K562 (cell line): ENCODE data around the gene PGS1. TPM values are rescaled to one million over a fixed set of nuclear protein-coding genes. Genes with fewer than 3 reads are reported as not detected.

ENCODE experiments used
- BHLHE40 ChIP-seq: IDR thresholded peaks from 2 replicates; pipeline ENCODE4 v1.6.1; 2011; ENCODE audit warnings: low read length, improper control_type of control experiment
- CREM ChIP-seq: IDR thresholded peaks from 2 replicates; pipeline ENCODE4 v1.6.1; 2014; ENCODE audit warnings: antibody characterized with exemption, low read depth
- DPF2 ChIP-seq: fragments of 450-650 bp; IDR thresholded peaks from 2 replicates; pipeline ENCODE4 v1.6.1; 2016
- FOXJ2 ChIP-seq: fragments of 200-800 bp; sonication (Bioruptor generic); IDR thresholded peaks from 2 replicates; pipeline ENCODE4 v1.6.1; 2016; ENCODE audit warnings: missing genetic modification characterization, missing compliant biosample characterization
- GABPA ChIP-seq: fragments of 200-800 bp; sonication (Bioruptor generic); conservative IDR thresholded peaks from 2 replicates; pipeline ENCODE4 v1.6.1; 2016; ENCODE audit warnings: low read depth, missing genetic modification characterization, missing compliant biosample characterization
- HNRNPLL ChIP-seq: fragments of 200-400 bp; formaldehyde crosslinking; IDR thresholded peaks from 2 replicates; pipeline ENCODE4 v1.6.1; 2017; ENCODE audit warnings: low read length, low read depth, mild to moderate bottlenecking; ENCODE audit not compliant: poor library complexity, severe bottlenecking
- JUND ChIP-seq, 2 experiments: IDR thresholded peaks; 2 replicates in 1 of 2; 3 replicates in 1 of 2; pipeline ENCODE4 v1.6.1; 2011; ENCODE audit warnings: borderline replicate concordance in 2 of 2, low read depth in 2 of 2, low read length in 2 of 2, improper control_type of control experiment in 1 of 2, missing biosample characterization in 1 of 2, missing genetic modification characterization in 1 of 2, missing genetic modification reagents in 1 of 2
- NEUROD1 ChIP-seq: fragments of 150-350 bp; IDR thresholded peaks from 2 replicates; pipeline ENCODE4 v1.6.1; 2014; ENCODE audit warnings: borderline replicate concordance, low read length, low read depth; ENCODE audit not compliant: partially characterized antibody
- NR3C1 ChIP-seq: sonication (generic); formaldehyde crosslinking; IDR thresholded peaks from 2 replicates; pipeline ENCODE4 v1.8.1; 2022; ENCODE audit warnings: missing genetic modification reagents
- RBFOX2 ChIP-seq: fragments of 200-400 bp; formaldehyde crosslinking; IDR thresholded peaks from 2 replicates; pipeline ENCODE4 v1.6.1; 2017; ENCODE audit warnings: low read depth, mild to moderate bottlenecking, low read length, moderate library complexity
- TAF9B ChIP-seq: fragments of 450-650 bp; IDR thresholded peaks from 2 replicates; pipeline ENCODE4 v1.6.1; 2018; ENCODE audit warnings: mild to moderate bottlenecking; ENCODE audit not compliant: partially characterized antibody
- THRAP3 ChIP-seq: fragments of 450-650 bp; IDR thresholded peaks from 2 replicates; pipeline ENCODE4 v1.6.1; 2016; ENCODE audit warnings: mild to moderate bottlenecking, inconsistent platforms, borderline replicate concordance
- ZBTB1 ChIP-seq: sonication (generic); formaldehyde crosslinking; IDR thresholded peaks from 2 replicates; pipeline ENCODE4 v1.8.1; 2023; ENCODE audit warnings: missing genetic modification reagents, low read depth, mild to moderate bottlenecking, borderline replicate concordance
- ZBTB7A ChIP-seq: IDR thresholded peaks from 2 replicates; pipeline ENCODE4 v1.6.1; 2011; ENCODE audit warnings: low read depth, mild to moderate bottlenecking, low read length, moderate library complexity, borderline replicate concordance; ENCODE audit not compliant: control insufficient read depth
- ZNF24 ChIP-seq: fragments of 450-650 bp; IDR thresholded peaks from 2 replicates; pipeline ENCODE4 v1.6.1; 2016
- ZNF384 ChIP-seq: IDR thresholded peaks from 2 replicates; pipeline ENCODE4 v1.6.1; 2012; ENCODE audit warnings: low read depth, low read length, improper control_type of control experiment
- polyA plus RNA-seq, 8 experiments: library from polyadenylated mRNA; depleted of rRNA in 4 of 8; stranded (reverse) in 5 of 8; unstranded in 3 of 8; fragments of >200 nt; fragmentation: Nextera tagmentation in 2 of 8; fragmentation: Illumina TruSeq in 1 of 8; extraction: Ambion mirVana in 2 of 8; extraction: Trizol in 1 of 8; gene quantifications; 2 replicates each; pipeline versions ENCODE4 v1.2.1 to v1.2.3, GENCODE V29; 2011 to 2014; ENCODE audit warnings: inconsistent platforms in 1 of 8, missing spikeins in 1 of 8
- total RNA-seq, 7 experiments: library from RNA; depleted of rRNA in 6 of 7; stranded (reverse); fragments of >200 nt in 6 of 7; fragmentation: Illumina TruSeq in 2 of 7; extraction: Trizol in 2 of 7; gene quantifications; 2 replicates each; pipeline versions ENCODE4 v1.2.1 to v1.2.3, GENCODE V29; 2011 to 2021; ENCODE audit warnings: low replicate concordance in 1 of 7
- TF ChIP-seq, protein P1 (sequence below): fragments of 450-650 bp; IDR thresholded peaks from 2 replicates; pipeline ENCODE4 v1.6.1; 2017; ENCODE audit warnings: antibody characterized with exemption, mild to moderate bottlenecking
- TF ChIP-seq, protein P2 (sequence below): fragments of 450-650 bp; formaldehyde crosslinking; IDR thresholded peaks from 2 replicates; pipeline ENCODE4 v1.4.0; 2020; ENCODE audit warnings: mild to moderate bottlenecking, moderate library complexity
- TF ChIP-seq, protein P3 (sequence below): fragments of 450-650 bp; IDR thresholded peaks from 2 replicates; pipeline ENCODE4 v1.6.1; 2016; ENCODE audit warnings: borderline replicate concordance

The PGS1 gene
- total and polyA plus RNA-seq, 9 of the 15 experiments (the other 6 are each of a cell fraction or from before 2014, with no cell fraction given): 1.3 to 39.4 (median 22.3) TPM

DNA sequence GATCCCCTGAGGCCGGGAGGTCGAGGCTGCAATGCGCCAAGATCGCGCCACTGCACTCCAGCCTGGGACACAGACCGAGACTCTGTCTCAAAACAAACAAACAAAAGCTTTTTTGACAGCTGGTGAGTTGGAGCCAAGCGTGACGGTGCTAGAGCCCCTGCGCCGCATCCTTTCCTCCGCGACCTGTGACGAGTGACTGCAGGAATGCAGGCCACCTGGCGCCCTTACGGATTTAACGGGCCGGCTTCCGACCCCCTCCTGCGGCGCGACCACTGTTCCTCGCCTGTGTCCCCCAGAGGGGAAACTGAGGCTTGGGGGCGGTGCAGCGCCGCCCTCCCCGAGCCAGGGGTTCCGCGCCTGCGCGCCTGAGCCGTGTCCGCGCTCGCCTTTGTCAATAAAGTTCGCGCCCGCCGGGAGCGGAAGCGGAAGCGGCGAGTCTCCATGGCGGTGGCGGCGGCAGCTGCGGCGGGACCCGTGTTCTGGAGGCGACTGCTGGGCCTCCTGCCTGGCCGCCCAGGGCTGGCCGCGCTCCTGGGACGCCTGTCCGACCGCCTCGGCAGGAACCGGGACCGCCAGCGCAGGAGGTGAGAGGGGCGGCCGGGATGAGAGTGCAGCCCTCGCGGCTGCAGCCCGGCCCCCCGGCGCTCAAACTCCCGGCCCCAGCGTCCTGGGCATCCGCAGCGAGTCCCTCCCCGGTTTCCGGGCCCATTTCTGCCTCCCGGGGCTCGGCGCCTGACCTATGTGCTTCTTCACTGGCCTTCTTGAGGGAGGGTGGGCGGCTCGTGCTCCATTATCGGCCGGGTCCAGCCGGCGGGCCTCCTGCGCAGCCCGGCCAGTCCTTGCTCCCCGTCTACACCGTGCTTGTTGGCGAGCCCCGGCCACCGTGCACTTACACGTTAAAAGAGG, at the start of gene PGS1 (continued):
- TF ChIP-seq NEUROD1 (no peak), ZNF384 (peak; percentile 86), THRAP3 (no peak), BHLHE40 (peak; percentile 4; the same call in 1 of the 2 replicates), JUND (IDR thresholded peaks at IDR 0.05; ENCODE audit: borderline replicate concordance, low read depth, low read length) (peak; percentile 53), JUND (tag; IDR thresholded peaks at IDR 0.05; ENCODE audit: borderline replicate concordance, low read depth, low read length) (no peak; the same call in 2 of the 3 replicates), HNRNPLL (peak; percentile 42), ZBTB7A (peak; percentile 72; the same call in 1 of the 2 replicates), NR3C1 (peak; percentile 72; the same call in 1 of the 2 replicates), CREM (peak; percentile 75), DPF2 (no peak), ZBTB1 (CRISPR knock-in tag) (peak; percentile 80), FOXJ2 (no peak), RBFOX2 (peak; percentile 91), TAF9B (peak; percentile 54), GABPA (tag) (peak; percentile 99), ZNF24 (no peak)
- TF ChIP-seq, protein P1, sequence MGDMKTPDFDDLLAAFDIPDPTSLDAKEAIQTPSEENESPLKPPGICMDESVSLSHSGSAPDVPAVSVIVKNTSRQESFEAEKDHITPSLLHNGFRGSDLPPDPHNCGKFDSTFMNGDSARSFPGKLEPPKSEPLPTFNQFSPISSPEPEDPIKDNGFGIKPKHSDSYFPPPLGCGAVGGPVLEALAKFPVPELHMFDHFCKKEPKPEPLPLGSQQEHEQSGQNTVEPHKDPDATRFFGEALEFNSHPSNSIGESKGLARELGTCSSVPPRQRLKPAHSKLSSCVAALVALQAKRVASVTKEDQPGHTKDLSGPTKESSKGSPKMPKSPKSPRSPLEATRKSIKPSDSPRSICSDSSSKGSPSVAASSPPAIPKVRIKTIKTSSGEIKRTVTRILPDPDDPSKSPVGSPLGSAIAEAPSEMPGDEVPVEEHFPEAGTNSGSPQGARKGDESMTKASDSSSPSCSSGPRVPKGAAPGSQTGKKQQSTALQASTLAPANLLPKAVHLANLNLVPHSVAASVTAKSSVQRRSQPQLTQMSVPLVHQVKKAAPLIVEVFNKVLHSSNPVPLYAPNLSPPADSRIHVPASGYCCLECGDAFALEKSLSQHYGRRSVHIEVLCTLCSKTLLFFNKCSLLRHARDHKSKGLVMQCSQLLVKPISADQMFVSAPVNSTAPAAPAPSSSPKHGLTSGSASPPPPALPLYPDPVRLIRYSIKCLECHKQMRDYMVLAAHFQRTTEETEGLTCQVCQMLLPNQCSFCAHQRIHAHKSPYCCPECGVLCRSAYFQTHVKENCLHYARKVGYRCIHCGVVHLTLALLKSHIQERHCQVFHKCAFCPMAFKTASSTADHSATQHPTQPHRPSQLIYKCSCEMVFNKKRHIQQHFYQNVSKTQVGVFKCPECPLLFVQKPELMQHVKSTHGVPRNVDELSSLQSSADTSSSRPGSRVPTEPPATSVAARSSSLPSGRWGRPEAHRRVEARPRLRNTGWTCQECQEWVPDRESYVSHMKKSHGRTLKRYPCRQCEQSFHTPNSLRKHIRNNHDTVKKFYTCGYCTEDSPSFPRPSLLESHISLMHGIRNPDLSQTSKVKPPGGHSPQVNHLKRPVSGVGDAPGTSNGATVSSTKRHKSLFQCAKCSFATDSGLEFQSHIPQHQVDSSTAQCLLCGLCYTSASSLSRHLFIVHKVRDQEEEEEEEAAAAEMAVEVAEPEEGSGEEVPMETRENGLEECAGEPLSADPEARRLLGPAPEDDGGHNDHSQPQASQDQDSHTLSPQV: no peak
- TF ChIP-seq, protein P2, sequence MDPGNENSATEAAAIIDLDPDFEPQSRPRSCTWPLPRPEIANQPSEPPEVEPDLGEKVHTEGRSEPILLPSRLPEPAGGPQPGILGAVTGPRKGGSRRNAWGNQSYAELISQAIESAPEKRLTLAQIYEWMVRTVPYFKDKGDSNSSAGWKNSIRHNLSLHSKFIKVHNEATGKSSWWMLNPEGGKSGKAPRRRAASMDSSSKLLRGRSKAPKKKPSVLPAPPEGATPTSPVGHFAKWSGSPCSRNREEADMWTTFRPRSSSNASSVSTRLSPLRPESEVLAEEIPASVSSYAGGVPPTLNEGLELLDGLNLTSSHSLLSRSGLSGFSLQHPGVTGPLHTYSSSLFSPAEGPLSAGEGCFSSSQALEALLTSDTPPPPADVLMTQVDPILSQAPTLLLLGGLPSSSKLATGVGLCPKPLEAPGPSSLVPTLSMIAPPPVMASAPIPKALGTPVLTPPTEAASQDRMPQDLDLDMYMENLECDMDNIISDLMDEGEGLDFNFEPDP: no peak
- TF ChIP-seq, protein P3, sequence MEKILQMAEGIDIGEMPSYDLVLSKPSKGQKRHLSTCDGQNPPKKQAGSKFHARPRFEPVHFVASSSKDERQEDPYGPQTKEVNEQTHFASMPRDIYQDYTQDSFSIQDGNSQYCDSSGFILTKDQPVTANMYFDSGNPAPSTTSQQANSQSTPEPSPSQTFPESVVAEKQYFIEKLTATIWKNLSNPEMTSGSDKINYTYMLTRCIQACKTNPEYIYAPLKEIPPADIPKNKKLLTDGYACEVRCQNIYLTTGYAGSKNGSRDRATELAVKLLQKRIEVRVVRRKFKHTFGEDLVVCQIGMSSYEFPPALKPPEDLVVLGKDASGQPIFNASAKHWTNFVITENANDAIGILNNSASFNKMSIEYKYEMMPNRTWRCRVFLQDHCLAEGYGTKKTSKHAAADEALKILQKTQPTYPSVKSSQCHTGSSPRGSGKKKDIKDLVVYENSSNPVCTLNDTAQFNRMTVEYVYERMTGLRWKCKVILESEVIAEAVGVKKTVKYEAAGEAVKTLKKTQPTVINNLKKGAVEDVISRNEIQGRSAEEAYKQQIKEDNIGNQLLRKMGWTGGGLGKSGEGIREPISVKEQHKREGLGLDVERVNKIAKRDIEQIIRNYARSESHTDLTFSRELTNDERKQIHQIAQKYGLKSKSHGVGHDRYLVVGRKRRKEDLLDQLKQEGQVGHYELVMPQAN: peak; percentile 57; the same call in 1 of the 2 replicates
